ENCODE measurements around the gene ITGA6. TPM values are rescaled to one million over a fixed set of nuclear protein-coding genes. Genes with fewer than 3 reads are reported as not detected.

The ITGA6 gene
- total and polyA plus RNA-seq, 8 donors: 43.1 to 93.5 (median 75.1) TPM

- ATAC-seq (no peak), DNase-seq (no peak)
- no peak for TF ChIP-seq CTCF (IDR thresholded peaks at IDR 0.05)
- no peak overlapping the region for H3K4me3 ChIP-seq
- H3K27ac ChIP-seq: no peak overlapping the region
- H3K9me3 ChIP-seq: no peaks in the 10 kb centered on the region
- H3K27me3 ChIP-seq: no peaks in the 10 kb centered on the region
- H3K4me1 ChIP-seq: no peaks in the 10 kb centered on the region
- H3K36me3 ChIP-seq: peaks cover 0 to 31% of the 10 kb centered on the region in 2 donors
- intact Hi-C loops (cut with DNase I): no loop called here
These were observed 43.9 kb downstream of the ITGA6 start for GRCh38 chr2:172470958-172471922.

GRCh38 chr2:172472446-172473033 lies 45.2 kb downstream of the ITGA6 start:
- ATAC-seq (no peak), DNase-seq (no peak)
- TF ChIP-seq CTCF (IDR thresholded peaks at IDR 0.05): no peak
- Histone ChIP-seq H3K36me3 (peaks cover 0 to 25% of the 10 kb centered on the region in 2 donors), H3K27ac (no peak overlapping the region), H3K4me3 (no peak overlapping the region), H3K9me3 (no peaks in the 10 kb centered on the region), H3K4me1 (no peaks in the 10 kb centered on the region), H3K27me3 (no peaks in the 10 kb centered on the region)
- intact Hi-C loops (cut with DNase I): no loop called here

- no peak overlapping the region for H3K27ac ChIP-seq
- ATAC-seq: no peak
- H3K27me3 ChIP-seq: no peaks in the 10 kb centered on the region
- no peak for DNase-seq
- H3K9me3 ChIP-seq: no peaks in the 10 kb centered on the region
- no peaks in the 10 kb centered on the region for H3K4me1 ChIP-seq
- TF ChIP-seq CTCF (IDR thresholded peaks at IDR 0.05): no peak
- peaks cover 0 to 25% of the 10 kb centered on the region in 2 donors for H3K36me3 ChIP-seq
- H3K4me3 ChIP-seq: no peak overlapping the region
- intact Hi-C loops (cut with DNase I): no loop called here
These were observed 45.8 kb downstream of the ITGA6 start for GRCh38 chr2:172473167-172473566.

GRCh38 chr2:172478353-172478752 lies 51.0 kb downstream of the ITGA6 start:
- TF ChIP-seq CTCF (IDR thresholded peaks at IDR 0.05): no peak
- intact Hi-C loops (cut with DNase I): no loop called here

More at GRCh38 chr2:172478353-172478752, 51.0 kb downstream of the ITGA6 start:
- Histone ChIP-seq H3K36me3 (peaks cover 0 to 26% of the 10 kb centered on the region in 2 donors), H3K27ac (no peak overlapping the region), H3K4me1 (peaks cover 0 to 9% of the 10 kb centered on the region in 2 donors), H3K27me3 (no peaks in the 10 kb centered on the region), H3K4me3 (no peak overlapping the region), H3K9me3 (no peaks in the 10 kb centered on the region)
- DNase-seq (no peak), ATAC-seq (no peak)
